OCI-LY3 (cell line): ENCODE results near the gene TBC1D16.

Experiments used
- H2AFZ ChIP-seq: fragments of 200-600, 300-600 bp; shearing (Covaris generic); 2 replicates; pipeline ENCODE4 v1.6.0; 2014; ENCODE audit warnings: antibody characterized with exemption, low read depth, low read length
- H3K27ac ChIP-seq: fragments of 200-600, 300-600 bp; sonication (generic); 2 replicates; pipeline ENCODE4 v1.5.1; 2014; ENCODE audit warnings: mild to moderate bottlenecking, low read length, moderate library complexity, mixed read lengths
- H3K27me3 ChIP-seq: fragments of 200-600, 300-600 bp; sonication (generic); 2 replicates; pipeline ENCODE4 v1.6.1; 2014; ENCODE audit warnings: low read depth, low read length, mixed read lengths
- H3K36me3 ChIP-seq: fragments of 200-600, 300-600 bp; sonication (generic); replicated peaks from 2 replicates; pipeline ENCODE3; 2014; ENCODE audit warnings: low read depth, low read length, mixed read lengths
- H3K4me1 ChIP-seq: fragments of 300-600, 200-600 bp; sonication (generic); 2 replicates; pipeline ENCODE4 v1.6.1; 2014; ENCODE audit warnings: low read length, mixed read lengths
- H3K4me2 ChIP-seq: fragments of 200-600, 300-600 bp; sonication (generic); 2 replicates; pipeline ENCODE4 v1.6.1; 2014; ENCODE audit warnings: low read length, mixed read lengths
- H3K4me3 ChIP-seq: fragments of 300-600, 200-600 bp; sonication (generic); 2 replicates; pipeline ENCODE4 v1.5.1; 2014; ENCODE audit warnings: antibody characterized with exemption, mild to moderate bottlenecking, low read length, moderate library complexity
- H3K79me2 ChIP-seq: fragments of 300-600, 200-600 bp; shearing (Covaris generic); 2 replicates; pipeline ENCODE4 v1.6.1; 2014; ENCODE audit warnings: mild to moderate bottlenecking, low read length, mixed read lengths
- H3K9ac ChIP-seq: fragments of 300-600, 200-600 bp; shearing (Covaris generic); 2 replicates; pipeline ENCODE4 v1.6.0; 2014; ENCODE audit warnings: mild to moderate bottlenecking, low read length, moderate library complexity
- H3K9me3 ChIP-seq: fragments of 200-600, 300-600 bp; shearing (Covaris generic); 2 replicates; pipeline ENCODE4 v1.6.1; 2014; ENCODE audit warnings: low read length, mixed read lengths; ENCODE audit not compliant: insufficient read depth
- H4K20me1 ChIP-seq: fragments of 200-600, 300-600 bp; sonication (generic); 2 replicates; pipeline ENCODE4 v1.6.1; 2016; ENCODE audit warnings: low read length, mixed read lengths; ENCODE audit not compliant: insufficient read depth
- EZH2phosphoT487 ChIP-seq: fragments of 200-600 bp; shearing (Covaris generic); IDR thresholded peaks from 2 replicates; pipeline ENCODE4 v1.6.1; 2018; ENCODE audit warnings: antibody characterized with exemption, mixed run types, low read depth
- TF ChIP-seq, protein P1 (sequence below): fragments of 200-600, 300-600 bp; sonication (generic); IDR thresholded peaks from 2 replicates; pipeline ENCODE4 v1.5.1; 2014; ENCODE audit warnings: antibody characterized with exemption, low read length, low read depth

Gene TBC1D16

DNA sequence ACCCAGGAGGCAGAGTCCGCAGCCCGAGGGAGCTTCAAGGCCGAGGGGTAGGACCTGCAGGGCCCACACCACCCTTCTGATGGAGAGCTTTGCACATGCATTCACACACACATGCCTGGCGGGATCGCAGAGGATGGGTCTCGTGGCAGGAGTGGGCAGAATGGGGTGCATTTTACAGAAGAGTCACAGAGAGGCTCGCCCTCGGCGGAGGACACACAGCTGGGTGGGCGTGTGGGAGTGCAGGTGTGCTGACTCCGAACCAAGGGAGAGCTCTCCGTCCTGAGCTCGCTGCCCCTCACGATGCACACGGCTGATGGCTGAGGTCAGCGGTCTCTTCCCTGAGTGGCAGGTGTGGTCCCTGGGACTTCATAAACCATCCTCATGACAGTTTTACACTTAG lies 99.6 kb downstream of the TBC1D16 start:
- Histone ChIP-seq H3K36me3 (peaks cover 6% of the 10 kb centered on the region), H3K4me2 (peak overlapping the region; percentile 63), H3K27ac (peak overlapping the region; percentile 98), H3K4me3 (no peak overlapping the region), H3K27me3 (no peaks in the 10 kb centered on the region), H3K4me1 (peaks cover 73% of the 10 kb centered on the region), H3K79me2 (peaks cover 21% of the 10 kb centered on the region), H4K20me1 (no peaks in the 10 kb centered on the region), H3K9ac (peak overlapping the region; percentile 33), H3K9me3 (no peaks in the 10 kb centered on the region), H2AFZ (no peak overlapping the region)
- TF ChIP-seq EZH2phosphoT487: no peak
- TF ChIP-seq, protein P1, sequence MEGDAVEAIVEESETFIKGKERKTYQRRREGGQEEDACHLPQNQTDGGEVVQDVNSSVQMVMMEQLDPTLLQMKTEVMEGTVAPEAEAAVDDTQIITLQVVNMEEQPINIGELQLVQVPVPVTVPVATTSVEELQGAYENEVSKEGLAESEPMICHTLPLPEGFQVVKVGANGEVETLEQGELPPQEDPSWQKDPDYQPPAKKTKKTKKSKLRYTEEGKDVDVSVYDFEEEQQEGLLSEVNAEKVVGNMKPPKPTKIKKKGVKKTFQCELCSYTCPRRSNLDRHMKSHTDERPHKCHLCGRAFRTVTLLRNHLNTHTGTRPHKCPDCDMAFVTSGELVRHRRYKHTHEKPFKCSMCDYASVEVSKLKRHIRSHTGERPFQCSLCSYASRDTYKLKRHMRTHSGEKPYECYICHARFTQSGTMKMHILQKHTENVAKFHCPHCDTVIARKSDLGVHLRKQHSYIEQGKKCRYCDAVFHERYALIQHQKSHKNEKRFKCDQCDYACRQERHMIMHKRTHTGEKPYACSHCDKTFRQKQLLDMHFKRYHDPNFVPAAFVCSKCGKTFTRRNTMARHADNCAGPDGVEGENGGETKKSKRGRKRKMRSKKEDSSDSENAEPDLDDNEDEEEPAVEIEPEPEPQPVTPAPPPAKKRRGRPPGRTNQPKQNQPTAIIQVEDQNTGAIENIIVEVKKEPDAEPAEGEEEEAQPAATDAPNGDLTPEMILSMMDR: no peak

DNA sequence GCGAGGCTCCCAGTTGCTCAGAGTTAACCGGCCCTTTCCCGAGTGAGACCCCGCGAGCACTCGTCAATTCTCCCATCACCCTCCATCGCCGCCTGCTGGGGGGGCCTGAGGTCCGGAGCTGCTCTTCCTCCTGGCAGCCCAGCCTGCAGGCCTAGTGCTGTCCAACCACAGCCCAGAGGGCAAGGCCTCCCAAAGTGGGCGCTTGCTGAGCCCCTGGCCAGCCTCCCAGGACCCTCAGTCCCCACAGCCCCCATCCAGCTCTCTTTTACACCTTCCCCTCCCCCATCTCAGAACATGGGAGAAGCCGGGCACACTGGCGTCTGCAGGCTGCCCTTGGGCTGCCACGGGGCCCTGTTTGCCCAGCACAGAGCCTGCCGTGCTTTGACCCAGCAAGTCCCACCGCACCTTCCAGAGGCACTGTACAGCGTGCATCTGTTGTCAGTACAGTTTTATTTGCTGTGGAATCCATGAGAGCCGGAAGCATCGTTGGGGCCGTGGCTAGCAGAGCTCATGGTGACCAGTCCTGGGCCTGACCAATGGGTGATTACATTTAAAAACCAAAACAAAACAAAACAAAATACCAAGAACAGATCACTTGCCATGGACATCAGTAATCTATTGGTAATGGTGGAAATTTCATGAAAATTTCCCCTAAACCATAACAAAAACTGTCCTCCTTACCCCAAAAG lies 100.3 kb downstream of the TBC1D16 start:
- Histone ChIP-seq H3K27me3 (no peaks in the 10 kb centered on the region), H3K4me2 (peak overlapping the region; percentile 85), H4K20me1 (no peaks in the 10 kb centered on the region), H3K9me3 (no peaks in the 10 kb centered on the region), H3K27ac (peak overlapping the region; percentile 98), H3K36me3 (peaks cover 6% of the 10 kb centered on the region), H3K4me3 (peak overlapping the region; percentile 79; the same call in 1 of the 2 replicates), H2AFZ (no peak overlapping the region), H3K9ac (peak overlapping the region; percentile 97; the same call in 1 of the 2 replicates), H3K4me1 (peaks cover 78% of the 10 kb centered on the region), H3K79me2 (peaks cover 21% of the 10 kb centered on the region)
- TF ChIP-seq EZH2phosphoT487: no peak
- TF ChIP-seq, protein P1: no peak

DNA sequence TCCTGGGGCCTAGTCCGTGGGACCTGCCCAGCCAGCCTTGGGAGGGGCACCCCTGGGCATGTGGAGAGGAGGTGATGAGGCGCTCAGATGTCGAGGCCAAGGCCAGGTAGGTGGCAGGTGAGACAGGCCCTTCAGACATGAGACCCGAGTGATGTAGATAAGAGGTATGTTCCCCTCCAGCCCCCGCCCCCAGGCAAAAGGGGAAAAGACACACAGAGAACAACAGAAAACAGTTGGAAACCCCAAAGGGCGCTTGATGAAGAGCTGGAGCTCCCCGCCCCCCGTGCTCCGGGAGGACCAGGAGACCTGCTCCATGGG lies 101.1 kb downstream of the TBC1D16 start:
- Histone ChIP-seq H3K27me3 (no peaks in the 10 kb centered on the region), H3K36me3 (peaks cover 6% of the 10 kb centered on the region), H4K20me1 (no peaks in the 10 kb centered on the region), H3K27ac (peak overlapping the region; percentile 98), H3K79me2 (peaks cover 25% of the 10 kb centered on the region), H2AFZ (no peak overlapping the region), H3K4me3 (peak overlapping the region; percentile 79), H3K9ac (peak overlapping the region; percentile 97), H3K9me3 (no peaks in the 10 kb centered on the region), H3K4me1 (peaks cover 84% of the 10 kb centered on the region), H3K4me2 (peak overlapping the region; percentile 85)
- no peak for TF ChIP-seq EZH2phosphoT487
- TF ChIP-seq, protein P1: no peak

DNA sequence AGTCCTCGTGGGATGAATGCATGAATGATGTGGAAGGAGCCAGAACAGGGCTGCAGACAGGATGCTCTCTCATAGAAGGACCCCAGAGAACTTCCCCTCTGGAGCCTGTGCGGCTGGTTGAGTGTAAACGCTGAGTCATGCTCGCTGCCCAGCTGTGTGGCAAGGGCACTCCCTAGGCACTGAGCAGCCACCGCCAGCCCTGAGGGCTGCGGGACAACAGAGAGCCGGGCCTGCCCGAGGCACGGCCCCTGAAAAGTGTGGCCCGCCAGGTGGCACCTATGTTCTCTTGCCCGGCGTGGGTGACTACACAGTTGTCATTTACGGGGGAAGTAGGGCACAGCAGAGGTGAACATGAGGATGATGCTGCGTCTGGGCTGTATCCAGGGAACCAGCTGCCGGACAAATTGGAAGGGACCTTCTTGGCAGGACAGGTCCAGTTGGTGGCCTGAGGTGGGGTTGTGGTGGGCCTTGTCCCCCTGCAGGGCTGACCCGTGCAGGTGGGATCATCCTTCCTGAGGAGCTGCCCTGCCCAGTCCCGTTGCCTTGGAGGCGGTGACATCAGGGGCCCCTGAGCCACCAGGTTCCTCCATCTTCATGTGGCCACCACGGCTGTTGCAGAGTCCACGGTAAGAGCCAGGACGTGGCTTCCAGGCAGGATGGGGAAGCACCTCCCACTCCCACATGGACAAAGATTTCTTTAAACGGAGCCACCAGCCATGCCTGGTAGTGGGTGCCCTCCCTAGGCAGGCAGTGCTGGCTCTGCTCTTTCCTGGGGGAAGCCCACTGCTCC lies 101.6 kb downstream of the TBC1D16 start:
- Histone ChIP-seq H3K27ac (peak overlapping the region; percentile 98), H3K4me2 (peak overlapping the region; percentile 85), H3K9ac (peak overlapping the region; percentile 97), H3K4me1 (peaks cover 89% of the 10 kb centered on the region), H3K79me2 (peaks cover 28% of the 10 kb centered on the region), H2AFZ (no peak overlapping the region), H3K27me3 (no peaks in the 10 kb centered on the region), H3K36me3 (peaks cover 6% of the 10 kb centered on the region), H3K9me3 (no peaks in the 10 kb centered on the region), H3K4me3 (peak overlapping the region; percentile 79), H4K20me1 (no peaks in the 10 kb centered on the region)
- TF ChIP-seq, protein P1: peak; percentile 29
- TF ChIP-seq EZH2phosphoT487: no peak
